GM18907 (cell line): Measurements from ENCODE around the gene JAK1.
"Not testable (repeated sequence)": the region's sequence is repeated elsewhere in the genome, so short reads cannot be mapped to it uniquely, and the experiment has no call there.

Experiments used
- ATAC-seq: cut with Tn5 transposase; IDR thresholded peaks from one replicate; pipeline ENCODE4 v1.9.1; 2021; ENCODE audit warnings: mild to moderate bottlenecking, moderate library complexity; ENCODE audit not compliant: unreplicated experiment

JAK1 gene

GRCh38 chr1:64950284-64950809, 16.0 kb downstream of the JAK1 start:
- no peak for ATAC-seq

GRCh38 chr1:64948905-64949833, 17.2 kb downstream of the JAK1 start:
- no peak for ATAC-seq

GRCh38 chr1:64948216-64948615, 18.1 kb downstream of the JAK1 start:
- no peak for ATAC-seq

GRCh38 chr1:64946916-64947315, 19.4 kb downstream of the JAK1 start:
- ATAC-seq: no peak

GRCh38 chr1:64944913-64945312, 21.4 kb downstream of the JAK1 start:
- ATAC-seq: no peak

GRCh38 chr1:64942675-64943074, 23.7 kb downstream of the JAK1 start:
- no peak for ATAC-seq

- ATAC-seq: no peak
Observed at GRCh38 chr1:64942118-64942517, 24.2 kb downstream of the JAK1 start.

GRCh38 chr1:64941461-64942117, 24.8 kb downstream of the JAK1 start:
- ATAC-seq: no peak

- no peak for ATAC-seq
Observed at GRCh38 chr1:64940025-64940424, 26.3 kb downstream of the JAK1 start.

- no peak for ATAC-seq
Observed at GRCh38 chr1:64938991-64939390, 27.4 kb downstream of the JAK1 start.

GRCh38 chr1:64936956-64937355, 29.4 kb downstream of the JAK1 start:
- ATAC-seq: no peak

GRCh38 chr1:64935551-64936155, 30.7 kb downstream of the JAK1 start:
- no peak for ATAC-seq

- no peak for ATAC-seq
Observed at GRCh38 chr1:64934878-64935275, 31.5 kb downstream of the JAK1 start.

- ATAC-seq: no peak
Observed at GRCh38 chr1:64934115-64934877, 32.1 kb downstream of the JAK1 start.

- ATAC-seq: no peak
Observed at GRCh38 chr1:64933296-64934070, 32.9 kb downstream of the JAK1 start.

- no peak for ATAC-seq
Observed at GRCh38 chr1:64932962-64933295, 33.4 kb downstream of the JAK1 start.

GRCh38 chr1:64930640-64931039, 35.7 kb downstream of the JAK1 start:
- ATAC-seq: not testable (repeated sequence)

- ATAC-seq: no peak
Observed at GRCh38 chr1:64929221-64929620, 37.1 kb downstream of the JAK1 start.

- no peak for ATAC-seq
Observed at GRCh38 chr1:64928325-64928724, 38.0 kb downstream of the JAK1 start.

GRCh38 chr1:64925594-64925993, 40.8 kb downstream of the JAK1 start:
- ATAC-seq: no peak
